Stimulated activated CD4-positive, alpha-beta T cell treated with anti-CD3 and anti-CD28 coated beads, Interleukin-12 subunit alpha, Interleukin-12 subunit beta, amount 100 ng/mL, for 48 hours (primary cell): ENCODE measurements around the gene HMCN1.

Experiments used
- DNase-seq, 3 donors: peaks; one replicate each; pipeline ENCODE4 v3.0.0-alpha.2; 2020; ENCODE audit warnings: low read depth in 2 of 3, low spot score in 1 of 3

Gene HMCN1

DNA sequence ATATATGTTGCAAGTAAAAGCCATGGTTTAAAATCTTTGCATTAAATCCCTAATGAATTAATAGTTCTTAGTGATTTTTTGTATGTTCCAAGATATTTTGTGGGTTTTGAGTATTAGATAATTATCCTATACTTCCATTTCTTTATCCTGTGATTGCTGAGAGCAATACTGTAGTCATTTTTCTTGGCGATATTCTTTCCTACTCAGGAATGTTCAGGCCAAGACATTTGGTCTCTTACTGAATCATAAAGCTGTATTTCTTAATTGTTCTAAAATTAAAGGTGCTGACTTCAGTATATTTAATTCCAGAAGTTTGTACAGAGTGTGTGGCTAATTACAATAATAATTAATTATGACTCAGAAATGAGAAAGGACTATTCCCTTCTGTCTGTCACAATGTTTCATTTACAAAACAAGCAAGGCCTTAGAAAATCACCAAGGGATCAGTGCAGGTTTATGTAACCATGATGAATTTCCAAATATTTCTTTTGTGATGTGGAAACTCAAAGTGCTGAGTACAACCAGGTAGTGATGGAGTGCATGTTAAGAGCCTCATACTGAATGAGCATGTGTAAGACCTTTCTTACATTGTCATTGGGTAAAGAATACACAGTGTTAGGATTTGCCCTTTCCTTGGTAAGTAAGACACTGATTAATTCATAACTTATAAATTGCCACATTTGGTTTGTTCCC, 161.2 kb downstream of the HMCN1 start:
- DNase-seq, result no peak

DNA sequence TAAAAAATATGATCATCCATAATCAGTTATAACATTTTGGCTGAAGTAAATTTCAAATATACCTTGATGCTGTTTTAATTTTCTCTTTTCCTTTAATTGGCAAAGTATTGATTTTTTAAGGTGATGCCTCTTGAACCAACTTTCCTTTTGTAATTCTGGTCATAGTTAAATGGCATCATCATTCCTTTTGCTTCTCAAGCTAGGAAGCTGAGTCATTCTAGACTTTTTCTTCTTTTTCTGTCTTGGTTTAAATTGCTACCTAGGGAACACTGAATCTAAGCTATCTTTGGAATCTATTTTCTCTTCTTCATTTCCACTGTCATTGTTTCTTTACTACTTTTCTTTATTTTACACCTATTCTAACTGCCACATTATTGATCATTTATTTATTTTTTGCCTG, 162.7 kb downstream of the HMCN1 start:
- DNase-seq, result no peak

DNA sequence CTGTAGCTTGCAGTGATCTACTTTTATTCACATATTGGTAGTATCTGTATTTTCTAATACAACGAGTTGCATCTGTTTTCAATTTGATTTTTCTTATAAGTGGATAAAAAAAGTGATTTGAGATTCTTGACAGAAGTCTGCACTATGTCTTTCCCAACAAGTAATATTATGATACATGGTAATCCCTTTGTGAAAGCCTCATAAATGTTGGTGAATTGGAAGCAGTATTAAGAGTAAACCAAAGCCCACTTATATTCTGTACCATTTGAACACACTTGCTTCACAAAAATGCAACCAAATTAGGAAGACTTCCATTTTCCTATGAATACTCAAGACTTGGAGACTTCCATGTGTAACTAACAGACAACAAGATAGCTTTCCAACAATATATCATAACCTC, 172.0 kb downstream of the HMCN1 start:
- no peak for DNase-seq

DNA sequence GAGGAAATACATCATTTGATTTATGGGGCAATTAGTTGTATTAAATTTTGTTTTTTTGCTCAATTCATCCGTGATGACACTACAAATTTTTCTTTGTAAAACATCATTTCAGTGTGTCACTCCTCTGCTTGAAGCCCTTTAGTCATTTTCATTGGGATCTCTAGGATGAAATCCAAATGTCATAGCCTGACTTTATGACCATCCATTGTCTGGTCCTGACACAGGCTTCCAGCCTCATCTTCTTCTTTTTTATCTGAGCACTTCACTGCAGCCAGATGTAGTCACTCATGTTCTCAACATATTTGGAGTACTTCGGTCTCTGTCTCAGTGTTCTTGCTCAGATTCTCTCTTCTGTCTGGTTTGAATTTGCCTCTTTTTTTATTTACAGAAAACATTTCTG, 173.1 kb downstream of the HMCN1 start:
- DNase-seq, result no peak

DNA sequence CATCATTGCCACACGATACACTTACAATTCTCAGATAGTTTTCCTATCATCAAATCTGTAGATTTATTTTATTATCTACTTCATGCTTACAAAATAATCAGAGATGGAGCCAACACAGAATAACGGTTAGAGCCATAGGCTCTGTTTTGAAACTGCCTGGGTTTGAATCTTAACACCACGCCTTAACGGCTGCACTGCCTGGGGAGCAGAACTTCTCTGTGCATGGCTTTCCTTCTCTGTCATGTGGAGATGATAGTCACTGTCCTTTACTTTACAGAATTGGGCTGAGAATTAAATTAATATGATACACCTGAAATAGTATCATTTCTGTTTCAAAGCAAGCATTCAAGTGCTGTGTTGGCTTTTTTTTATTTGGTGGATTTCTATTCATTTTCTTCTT, 177.8 kb downstream of the HMCN1 start:
- DNase-seq, result no peak

DNA sequence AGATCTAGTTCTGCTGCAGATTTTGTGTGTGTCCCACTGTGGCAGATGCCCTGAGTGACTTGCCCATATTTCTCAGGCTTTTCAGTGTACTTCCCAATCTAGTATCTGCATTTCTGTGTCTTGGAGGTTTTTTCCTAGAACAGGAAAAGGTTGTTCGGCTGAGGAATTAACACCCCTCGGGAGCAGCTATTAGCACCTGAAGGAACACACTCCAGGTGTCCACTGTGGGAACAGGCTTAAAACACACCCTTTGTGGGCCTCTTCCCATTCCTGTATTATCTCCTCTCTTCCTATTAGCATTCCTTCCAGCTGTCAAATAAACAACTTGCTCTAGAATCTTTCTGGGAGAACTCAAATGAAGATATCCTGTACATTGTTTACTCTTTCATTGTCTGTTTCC, 178.3 kb downstream of the HMCN1 start:
- no peak for DNase-seq

DNA sequence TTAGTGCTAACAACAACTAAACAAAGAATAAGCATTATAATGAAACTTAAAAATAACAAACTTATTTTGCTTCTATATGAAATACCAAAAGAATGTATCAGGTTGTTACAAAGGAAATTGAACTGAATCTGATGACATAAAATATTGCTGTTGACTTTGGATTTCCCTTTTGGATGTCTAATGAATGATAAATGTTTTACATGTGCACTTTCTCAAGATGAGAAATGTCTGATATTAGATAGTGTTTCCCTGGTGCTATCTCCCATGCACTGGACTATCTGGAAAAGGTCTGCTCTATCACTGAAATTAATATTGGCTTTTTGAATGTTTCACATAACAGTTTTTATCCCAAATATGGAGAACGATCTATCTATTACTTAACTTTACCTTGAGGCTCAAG, 179.9 kb downstream of the HMCN1 start:
- no peak for DNase-seq

DNA sequence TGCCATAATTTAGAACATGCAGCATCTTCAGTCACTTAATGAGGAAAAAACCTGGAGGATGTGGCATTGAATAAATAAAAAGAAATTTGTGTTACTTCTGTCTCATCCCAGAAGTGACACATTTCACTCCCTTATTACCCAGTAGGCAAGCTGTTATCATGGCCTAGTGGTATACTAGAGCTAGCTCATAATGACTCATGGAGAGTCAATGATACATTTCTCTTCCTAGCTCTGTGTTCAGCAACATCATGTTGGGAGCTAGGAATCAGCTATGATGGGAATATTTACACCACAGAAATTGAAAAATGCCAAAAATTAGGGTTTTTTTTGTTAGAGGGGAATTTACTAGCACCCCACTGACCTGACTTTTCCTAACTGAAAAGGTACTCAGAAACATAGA, 182.7 kb downstream of the HMCN1 start:
- DNase-seq, result no peak

DNA sequence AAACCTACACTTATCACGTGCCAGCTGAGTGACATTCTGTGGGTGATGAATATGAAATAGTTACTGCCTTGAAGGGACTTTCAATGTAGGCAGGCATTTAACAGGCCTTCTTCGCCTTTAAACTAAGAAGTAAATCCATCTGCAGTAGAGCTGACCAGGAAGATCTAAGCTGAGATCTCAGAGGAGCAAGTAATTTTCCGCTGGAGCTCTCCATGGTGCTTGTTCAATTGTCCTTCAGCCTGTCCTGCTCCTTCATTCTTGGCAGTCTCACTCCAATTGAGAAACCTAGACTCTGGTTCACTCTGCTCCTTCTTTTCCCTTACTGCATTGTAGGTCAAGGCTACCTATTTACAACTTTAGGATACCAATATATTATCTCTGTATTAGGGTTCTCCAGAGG, 183.5 kb downstream of the HMCN1 start:
- no peak for DNase-seq

DNA sequence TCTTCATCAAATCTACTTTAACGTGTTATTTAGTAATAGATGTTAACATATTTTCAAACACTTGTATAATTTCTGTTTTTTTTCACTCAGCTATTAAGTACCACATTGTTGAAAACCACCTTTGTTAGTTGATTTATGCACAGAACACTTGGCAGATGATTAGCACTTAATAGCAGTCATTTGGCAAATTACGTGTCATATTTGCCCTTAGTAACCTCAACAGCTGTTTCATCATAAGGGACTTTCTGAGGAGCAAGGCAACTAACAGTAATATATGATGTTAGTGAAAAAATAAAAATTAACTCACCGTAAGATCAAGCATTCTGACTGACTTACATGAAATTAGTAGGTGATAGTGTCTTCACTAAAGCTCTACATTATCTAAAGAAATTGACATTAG, 186.4 kb downstream of the HMCN1 start:
- DNase-seq, result no peak

DNA sequence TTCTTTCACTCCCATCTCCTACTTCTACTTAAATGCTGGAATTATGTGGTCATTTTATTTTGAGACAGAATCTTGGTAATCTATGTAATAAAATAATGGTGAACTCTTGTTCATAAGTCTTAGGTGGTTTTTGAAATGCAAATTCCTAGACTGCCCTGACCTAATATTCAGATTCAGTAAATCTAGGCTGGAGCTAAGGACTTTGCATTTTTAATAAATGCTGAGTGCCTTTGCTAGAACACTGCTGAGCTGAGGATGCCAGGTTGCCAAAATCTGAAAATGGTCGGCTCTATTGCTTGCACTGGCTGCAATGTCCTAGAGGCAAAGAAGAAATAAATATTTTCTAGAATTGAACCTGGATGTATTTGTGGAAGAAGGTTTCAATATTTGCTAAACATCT, 187.4 kb downstream of the HMCN1 start:
- no peak for DNase-seq

DNA sequence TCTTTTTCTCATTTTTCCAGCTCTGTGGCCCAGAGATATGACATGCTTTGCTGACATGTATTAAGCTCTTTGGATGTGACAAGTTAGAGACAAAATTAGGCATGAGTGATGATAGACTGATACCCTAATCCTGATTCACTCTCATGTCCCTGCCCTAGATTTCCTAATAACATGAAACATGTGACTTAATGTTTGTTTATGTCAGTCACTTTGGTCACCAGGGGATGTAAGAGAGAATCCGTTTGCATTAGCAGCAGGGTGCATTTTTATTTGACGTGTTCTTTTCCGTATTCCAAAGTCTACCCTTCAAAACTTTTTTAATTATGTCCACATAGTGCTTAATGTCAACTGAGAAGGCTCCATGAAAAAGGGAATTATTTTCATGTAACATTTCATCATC, 192.4 kb downstream of the HMCN1 start:
- DNase-seq, result no peak

DNA sequence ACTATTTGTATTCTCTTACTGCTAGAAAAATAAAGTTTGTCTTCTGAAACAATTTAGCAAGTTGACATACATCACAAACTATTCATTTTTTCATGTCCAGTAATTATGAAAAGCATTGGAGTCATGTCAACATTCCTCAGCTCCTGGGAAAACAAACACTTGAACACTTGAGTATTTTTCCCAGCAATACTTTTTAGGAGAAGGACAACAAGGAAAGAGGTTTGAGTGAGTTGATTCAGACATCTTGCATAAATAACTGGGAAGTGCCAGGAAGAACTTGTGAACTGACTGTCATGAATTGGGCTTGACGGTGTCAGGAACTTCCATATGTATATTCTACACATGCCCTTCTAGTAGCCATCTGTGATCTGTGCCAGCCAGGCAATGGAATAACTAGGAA, 195.6 kb downstream of the HMCN1 start:
- no peak for DNase-seq

DNA sequence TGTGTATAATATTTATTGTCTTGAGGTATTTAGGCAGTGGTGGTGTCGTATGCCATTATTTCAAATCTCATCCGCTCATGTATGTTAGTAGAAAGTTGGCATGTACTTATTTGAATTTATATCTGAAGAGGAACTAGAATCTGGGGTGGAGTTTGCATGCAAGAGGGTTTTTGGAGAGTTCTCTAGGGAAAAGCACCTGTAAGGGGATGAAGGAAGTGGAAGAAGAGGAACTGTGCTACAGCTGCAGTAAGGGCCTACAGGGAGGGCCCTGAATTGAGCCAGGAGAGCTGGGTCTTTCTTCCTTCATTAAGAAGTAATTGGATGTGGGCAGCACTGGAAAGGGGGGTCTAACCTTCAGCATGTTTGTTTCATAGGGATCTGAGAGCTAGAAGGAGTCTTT, 197.2 kb downstream of the HMCN1 start:
- no peak for DNase-seq

DNA sequence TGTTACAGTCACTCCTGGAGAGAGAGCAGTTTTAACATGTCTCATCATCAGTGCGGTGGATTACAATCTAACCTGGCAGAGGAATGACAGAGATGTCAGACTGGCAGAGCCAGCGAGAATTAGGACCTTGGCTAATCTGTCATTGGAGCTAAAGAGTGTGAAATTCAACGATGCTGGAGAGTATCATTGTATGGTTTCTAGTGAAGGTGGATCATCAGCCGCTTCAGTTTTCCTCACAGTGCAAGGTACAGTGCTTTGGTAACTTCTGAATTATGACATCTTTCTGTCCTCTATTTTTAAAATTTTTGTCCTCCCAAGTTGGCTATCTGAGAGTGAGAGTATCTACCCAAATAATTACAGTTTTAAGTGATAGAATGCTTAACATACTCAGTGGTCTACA, 199.4 kb downstream of the HMCN1 start:
- DNase-seq, result no peak

DNA sequence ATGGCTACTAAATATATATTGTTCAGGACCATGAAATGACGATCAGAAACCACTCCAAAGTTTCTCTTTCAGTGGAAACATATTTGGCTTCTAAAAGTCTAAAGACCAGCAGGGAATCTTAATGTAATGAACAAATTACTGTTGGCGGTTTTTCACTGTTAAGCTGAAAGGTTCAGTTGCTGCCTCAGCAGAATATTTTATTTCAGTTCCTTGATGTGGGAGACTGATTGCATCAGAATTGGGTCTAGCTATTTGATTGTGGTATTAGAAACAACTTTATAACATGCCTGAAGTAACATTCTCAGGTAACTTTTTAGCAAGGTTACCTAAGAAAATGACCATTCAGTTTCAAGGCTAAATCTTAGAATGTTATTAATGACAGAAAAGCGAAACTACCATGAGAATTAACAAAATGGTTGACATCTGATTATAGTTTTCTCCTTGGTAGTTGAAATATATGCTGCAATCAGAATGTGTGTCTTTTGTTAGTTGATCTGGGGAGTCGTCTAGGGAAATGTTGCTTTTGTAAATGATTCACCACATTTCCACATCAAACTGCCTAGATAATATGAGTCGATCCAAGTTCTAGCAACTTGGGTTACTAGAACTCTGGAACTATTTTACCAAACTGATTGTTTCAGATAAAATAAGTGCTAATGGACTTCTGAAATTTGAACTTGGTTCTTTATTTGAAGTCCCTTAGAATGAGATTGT, 200.4 kb downstream of the HMCN1 start:
- no peak for DNase-seq

DNA sequence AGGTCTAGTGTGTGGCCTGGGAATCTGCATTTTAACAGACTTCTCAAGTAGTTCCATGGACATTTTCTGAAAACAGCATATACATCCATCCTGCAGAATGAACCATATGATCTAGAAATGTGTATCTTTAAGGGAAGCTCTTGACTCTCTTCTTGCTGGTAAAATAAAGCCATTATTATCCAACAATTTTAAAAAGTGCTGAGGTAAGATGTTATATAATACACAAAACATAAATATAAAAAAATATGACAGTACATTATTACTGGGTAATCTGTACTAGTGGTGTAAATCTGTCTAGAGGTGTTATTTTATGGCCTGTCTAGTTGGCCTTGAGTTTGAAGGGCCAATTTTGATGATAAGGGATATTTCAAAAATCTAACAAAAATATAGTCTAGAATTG, 201.2 kb downstream of the HMCN1 start:
- no peak for DNase-seq

DNA sequence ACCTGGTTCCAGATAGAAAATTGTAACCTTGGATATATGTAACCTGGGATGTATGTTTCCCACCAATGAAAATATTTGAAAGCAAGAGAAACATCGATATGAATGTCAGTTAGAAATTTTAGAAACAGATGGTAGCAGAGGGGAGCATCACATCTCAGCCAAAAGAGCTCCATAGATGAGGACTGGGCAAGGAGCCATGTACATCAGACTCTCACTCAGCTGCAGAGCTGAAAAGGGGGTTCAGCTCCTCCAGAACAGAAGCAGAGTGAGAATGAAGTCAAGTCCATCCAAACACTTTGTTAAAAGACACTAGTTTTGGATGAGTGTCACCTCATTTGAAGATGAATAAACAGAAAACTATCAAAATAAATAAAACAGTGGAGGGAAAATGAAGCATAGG, 202.4 kb downstream of the HMCN1 start:
- no peak for DNase-seq

DNA sequence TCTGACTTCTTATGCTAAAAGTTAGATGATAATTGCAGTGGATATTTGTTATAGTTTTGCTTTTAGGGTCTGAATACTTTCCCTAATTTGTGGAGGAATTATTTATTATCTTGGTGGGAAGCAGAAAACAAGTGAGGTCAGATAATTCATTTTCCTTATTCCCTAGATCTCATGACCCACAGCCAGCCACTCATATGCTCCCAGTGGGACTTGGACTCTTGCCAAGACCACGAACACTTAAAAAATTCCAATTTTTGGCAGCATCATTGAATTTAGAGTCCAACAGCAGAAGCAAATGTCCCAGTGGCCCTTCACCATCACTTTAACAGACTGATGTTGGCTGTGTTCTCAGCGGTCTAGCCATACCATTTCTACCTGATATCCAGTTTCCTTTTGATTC, 204.2 kb downstream of the HMCN1 start:
- DNase-seq, result no peak

DNA sequence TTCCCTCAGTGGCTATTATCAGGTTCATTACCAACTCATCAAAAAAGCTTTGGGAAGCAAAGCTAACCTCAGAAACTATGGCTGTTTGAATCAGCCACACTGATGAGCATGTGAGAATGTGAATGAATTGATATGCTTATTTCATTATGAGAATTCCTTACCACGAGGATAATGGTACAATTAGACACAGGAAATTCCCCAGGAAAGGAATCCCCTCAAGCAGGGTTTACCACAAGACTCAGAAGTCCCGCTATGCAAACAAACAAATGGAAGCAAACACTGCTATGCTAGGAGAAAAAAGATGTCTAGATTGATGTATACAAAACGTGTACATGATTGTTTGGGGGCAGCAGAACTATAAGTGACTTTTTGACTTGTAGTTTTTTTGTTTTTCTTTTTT, 205.0 kb downstream of the HMCN1 start:
- no peak for DNase-seq

DNA sequence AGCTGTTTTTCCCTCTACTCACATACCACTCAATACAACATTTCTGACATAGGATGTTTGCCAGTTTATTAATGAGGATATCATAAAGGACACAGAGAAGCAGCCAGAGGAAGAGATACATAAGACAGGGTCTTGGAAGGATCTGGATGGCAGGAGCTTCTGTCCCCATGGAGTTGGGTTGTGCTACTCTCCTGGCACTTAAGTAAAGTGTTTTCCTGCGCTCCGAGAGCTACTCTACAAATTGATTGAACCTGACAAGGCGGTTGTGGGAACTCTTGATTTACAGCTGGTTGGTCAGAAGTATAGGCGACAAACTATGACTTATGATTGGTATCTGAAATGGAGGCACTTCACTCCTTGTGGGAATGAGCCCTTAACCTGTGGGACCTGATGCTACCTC, 208.8 kb downstream of the HMCN1 start:
- no peak for DNase-seq

DNA sequence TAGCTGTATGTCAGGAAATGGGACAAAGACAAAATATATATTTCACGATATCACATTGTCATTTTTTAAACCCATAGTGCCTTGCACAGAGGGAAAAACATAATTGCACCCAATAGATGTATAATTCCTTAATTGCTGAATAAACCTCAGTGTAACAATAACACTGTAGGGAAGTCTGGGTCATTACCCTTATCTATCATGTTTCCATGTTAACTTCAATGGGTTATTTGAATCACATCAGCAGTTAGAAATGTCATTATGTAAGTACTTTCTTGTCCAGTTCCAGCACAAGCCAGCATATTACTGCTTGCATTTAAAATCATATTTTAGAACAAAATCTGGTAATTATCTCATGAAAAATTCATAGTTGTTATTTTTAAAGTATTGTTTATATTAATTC, 222.7 kb downstream of the HMCN1 start:
- DNase-seq, result no peak
